Measurements from ENCODE around the gene NUDT21.

- TF ChIP-seq CTCF (IDR thresholded peaks at IDR 0.05): no peak
- TF ChIP-seq POLR2A (IDR thresholded peaks at IDR 0.05): no peak
Measured at GRCh38 chr16:56399047-56399446, 52.1 kb downstream of the NUDT21 start.
